HepG2 (cell line): ENCODE results near the gene RSPH10B. TPM values are rescaled to one million over a fixed set of nuclear protein-coding genes. Genes with fewer than 3 reads are reported as not detected.
A peak's percentile ranks its signal among the peaks of the same experiment; 100 is the strongest.

Experiments used
- BCL6 ChIP-seq: IDR thresholded peaks from 2 replicates; pipeline ENCODE4 v1.6.1; 2016; ENCODE audit warnings: missing genetic modification reagents, missing compliant biosample characterization
- CEBPG ChIP-seq: IDR thresholded peaks from 2 replicates; pipeline ENCODE4 v1.6.1; 2016
- CHCHD3 ChIP-seq: sonication (generic); formaldehyde crosslinking; IDR thresholded peaks from 2 replicates; pipeline ENCODE4 v1.8.0; 2022; ENCODE audit warnings: mild to moderate bottlenecking, missing genetic modification reagents, moderate library complexity
- FOSL2 ChIP-seq: sonication (generic); formaldehyde crosslinking; IDR thresholded peaks from 2 replicates; pipeline ENCODE4 v1.4.0; 2020; ENCODE audit warnings: missing genetic modification reagents
- HNRNPL ChIP-seq: fragments of 200-400 bp; formaldehyde crosslinking; IDR thresholded peaks from 2 replicates; pipeline ENCODE4 v1.6.1; 2017; ENCODE audit warnings: mild to moderate bottlenecking, low read depth, low read length
- KAT2B ChIP-seq: fragments of 150-350 bp; IDR thresholded peaks from 2 replicates; pipeline ENCODE4 v1.6.1; 2014; ENCODE audit warnings: low read depth, low read length, borderline replicate concordance
- MLLT10 ChIP-seq: sonication (generic); formaldehyde crosslinking; IDR thresholded peaks from 2 replicates; pipeline ENCODE4 v1.4.0; 2020; ENCODE audit warnings: missing genetic modification reagents
- RELA ChIP-seq: sonication (generic); formaldehyde crosslinking; IDR thresholded peaks from 2 replicates; pipeline ENCODE4 v1.4.0; 2020; ENCODE audit warnings: missing genetic modification reagents
- SRSF1 ChIP-seq: fragments of 200-400 bp; formaldehyde crosslinking; optimal IDR thresholded peaks from 2 replicates; pipeline ENCODE3; 2017; ENCODE audit warnings: mild to moderate bottlenecking, low read depth, low read length, moderate library complexity
- TBX3 ChIP-seq: fragments of 450-650 bp; IDR thresholded peaks from 2 replicates; pipeline ENCODE4 v1.6.1; 2017; ENCODE audit warnings: antibody characterized with exemption, mild to moderate bottlenecking, inconsistent platforms, borderline replicate concordance
- TRIM24 ChIP-seq: sonication (generic); formaldehyde crosslinking; IDR thresholded peaks from 2 replicates; pipeline ENCODE4 v1.8.0; 2022; ENCODE audit warnings: mild to moderate bottlenecking, missing genetic modification reagents
- ZFYVE20 ChIP-seq: sonication (generic); formaldehyde crosslinking; IDR thresholded peaks from 2 replicates; pipeline ENCODE4 v1.8.0; 2023; ENCODE audit warnings: low read depth, mild to moderate bottlenecking, moderate library complexity, missing genetic modification reagents, borderline replicate concordance
- ZNF3 ChIP-seq: IDR thresholded peaks from 2 replicates; pipeline ENCODE4 v1.7.0; 2017; ENCODE audit warnings: inconsistent platforms
- ZNF350 ChIP-seq: sonication (generic); formaldehyde crosslinking; IDR thresholded peaks from 2 replicates; pipeline ENCODE4 v1.4.0; 2020; ENCODE audit warnings: mild to moderate bottlenecking, low read depth, missing genetic modification reagents, borderline replicate concordance
- ZNF614 ChIP-seq: IDR thresholded peaks from 2 replicates; pipeline ENCODE4 v1.6.1; 2018; ENCODE audit warnings: missing biosample characterization, missing genetic modification reagents, inconsistent platforms, borderline replicate concordance
- ZNF660 ChIP-seq: sonication (generic); formaldehyde crosslinking; IDR thresholded peaks from 2 replicates; pipeline ENCODE4 v1.5.1; 2020; ENCODE audit warnings: mild to moderate bottlenecking, low read depth, missing genetic modification reagents, borderline replicate concordance
- ZNF749 ChIP-seq: sonication (generic); formaldehyde crosslinking; IDR thresholded peaks from 2 replicates; pipeline ENCODE4 v1.8.0; 2022; ENCODE audit warnings: mild to moderate bottlenecking, missing genetic modification reagents, moderate library complexity, borderline replicate concordance
- ZNF878 ChIP-seq: sonication (generic); formaldehyde crosslinking; IDR thresholded peaks from 2 replicates; pipeline ENCODE4 v1.8.1; 2023; ENCODE audit warnings: mild to moderate bottlenecking, missing genetic modification reagents, moderate library complexity
- polyA plus RNA-seq, 8 experiments: library from polyadenylated mRNA; depleted of rRNA in 3 of 8; stranded (reverse) in 7 of 8; unstranded in 1 of 8; fragments of >200 nt; fragmentation: Illumina TruSeq in 4 of 8; extraction: Trizol in 4 of 8; gene quantifications; 2 replicates each; pipeline versions ENCODE4 v1.2.1 to v1.2.3, GENCODE V29; 2011 to 2016; ENCODE audit warnings: low read depth in 4 of 8, missing spikeins in 1 of 8, mixed read lengths in 1 of 8; ENCODE audit not compliant: insufficient read depth in 1 of 8
- total RNA-seq, 5 experiments: library from RNA; depleted of rRNA; stranded (reverse); fragments of >200 nt; fragmentation: Illumina TruSeq; extraction: Trizol; gene quantifications; 2 replicates each; pipeline ENCODE4 v1.2.3, GENCODE V29; 2016; ENCODE audit warnings: low read depth in 1 of 5
- TF ChIP-seq, protein P1 (sequence below): sonication (generic); formaldehyde crosslinking; IDR thresholded peaks from 2 replicates; pipeline ENCODE4 v1.5.1; 2020; ENCODE audit warnings: mild to moderate bottlenecking, missing genetic modification reagents
- TF ChIP-seq, protein P2 (sequence below): sonication (generic); formaldehyde crosslinking; IDR thresholded peaks from 2 replicates; pipeline ENCODE4 v1.4.0; 2020; ENCODE audit warnings: missing genetic modification reagents
- TF ChIP-seq, protein P3 (sequence below): sonication (generic); formaldehyde crosslinking; IDR thresholded peaks from 2 replicates; pipeline ENCODE4 v1.4.0; 2020; ENCODE audit warnings: mild to moderate bottlenecking, missing genetic modification reagents

Gene RSPH10B
- total and polyA plus RNA-seq, 2 of the 13 experiments (the other 11 are each of a cell fraction or from before 2014, with no cell fraction given): not detected

GRCh38 chr7:6015917-6016652, 45.6 kb upstream of the RSPH10B start (continued):
- TF ChIP-seq, protein P1, sequence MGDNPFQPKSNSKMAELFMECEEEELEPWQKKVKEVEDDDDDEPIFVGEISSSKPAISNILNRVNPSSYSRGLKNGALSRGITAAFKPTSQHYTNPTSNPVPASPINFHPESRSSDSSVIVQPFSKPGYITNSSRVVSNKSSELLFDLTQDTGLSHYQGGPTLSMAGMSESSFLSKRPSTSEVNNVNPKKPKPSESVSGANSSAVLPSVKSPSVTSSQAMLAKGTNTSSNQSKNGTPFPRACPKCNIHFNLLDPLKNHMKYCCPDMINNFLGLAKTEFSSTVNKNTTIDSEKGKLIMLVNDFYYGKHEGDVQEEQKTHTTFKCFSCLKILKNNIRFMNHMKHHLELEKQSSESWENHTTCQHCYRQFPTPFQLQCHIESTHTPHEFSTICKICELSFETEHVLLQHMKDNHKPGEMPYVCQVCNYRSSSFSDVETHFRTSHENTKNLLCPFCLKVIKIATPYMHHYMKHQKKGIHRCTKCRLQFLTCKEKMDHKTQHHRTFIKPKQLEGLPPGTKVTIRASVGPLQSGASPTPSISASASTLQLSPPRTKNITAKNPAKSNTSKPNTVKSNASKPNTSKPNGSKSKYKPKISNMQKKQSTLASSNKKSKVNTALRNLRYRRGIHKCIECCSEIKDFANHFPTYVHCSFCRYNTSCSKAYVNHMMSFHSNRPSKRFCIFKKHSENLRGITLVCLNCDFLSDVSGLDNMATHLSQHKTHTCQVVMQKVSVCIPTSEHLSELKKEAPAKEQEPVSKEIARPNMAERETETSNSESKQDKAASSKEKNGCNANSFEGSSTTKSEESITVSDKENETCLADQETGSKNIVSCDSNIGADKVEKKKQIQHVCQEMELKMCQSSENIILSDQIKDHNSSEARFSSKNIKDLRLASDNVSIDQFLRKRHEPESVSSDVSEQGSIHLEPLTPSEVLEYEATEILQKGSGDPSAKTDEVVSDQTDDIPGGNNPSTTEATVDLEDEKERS: no peak
- TF ChIP-seq ZNF3 (peak; percentile 19; the same call in 1 of the 2 replicates), CEBPG (peak; percentile 36; the same call in 1 of the 2 replicates), ZNF878 (CRISPR knock-in tag) (0 out of 2 replicates have a peak, but pooled peaks have one; percentile 27), ZNF660 (CRISPR knock-in tag) (no peak), ZNF350 (CRISPR knock-in tag) (peak; percentile 33; the same call in 1 of the 2 replicates), TBX3 (no peak), MLLT10 (CRISPR knock-in tag) (no peak), KAT2B (no peak), ZFYVE20 (CRISPR knock-in tag) (no peak), FOSL2 (CRISPR knock-in tag) (no peak; the same call in 1 of the 2 replicates), TRIM24 (CRISPR knock-in tag) (no peak), ZNF614 (CRISPR knock-in tag) (no peak), RELA (CRISPR knock-in tag) (no peak), HNRNPL (no peak), ZNF749 (no peak), CHCHD3 (CRISPR knock-in tag) (no peak), BCL6 (CRISPR knock-in tag) (no peak), SRSF1 (no peak)
- TF ChIP-seq, protein P2, sequence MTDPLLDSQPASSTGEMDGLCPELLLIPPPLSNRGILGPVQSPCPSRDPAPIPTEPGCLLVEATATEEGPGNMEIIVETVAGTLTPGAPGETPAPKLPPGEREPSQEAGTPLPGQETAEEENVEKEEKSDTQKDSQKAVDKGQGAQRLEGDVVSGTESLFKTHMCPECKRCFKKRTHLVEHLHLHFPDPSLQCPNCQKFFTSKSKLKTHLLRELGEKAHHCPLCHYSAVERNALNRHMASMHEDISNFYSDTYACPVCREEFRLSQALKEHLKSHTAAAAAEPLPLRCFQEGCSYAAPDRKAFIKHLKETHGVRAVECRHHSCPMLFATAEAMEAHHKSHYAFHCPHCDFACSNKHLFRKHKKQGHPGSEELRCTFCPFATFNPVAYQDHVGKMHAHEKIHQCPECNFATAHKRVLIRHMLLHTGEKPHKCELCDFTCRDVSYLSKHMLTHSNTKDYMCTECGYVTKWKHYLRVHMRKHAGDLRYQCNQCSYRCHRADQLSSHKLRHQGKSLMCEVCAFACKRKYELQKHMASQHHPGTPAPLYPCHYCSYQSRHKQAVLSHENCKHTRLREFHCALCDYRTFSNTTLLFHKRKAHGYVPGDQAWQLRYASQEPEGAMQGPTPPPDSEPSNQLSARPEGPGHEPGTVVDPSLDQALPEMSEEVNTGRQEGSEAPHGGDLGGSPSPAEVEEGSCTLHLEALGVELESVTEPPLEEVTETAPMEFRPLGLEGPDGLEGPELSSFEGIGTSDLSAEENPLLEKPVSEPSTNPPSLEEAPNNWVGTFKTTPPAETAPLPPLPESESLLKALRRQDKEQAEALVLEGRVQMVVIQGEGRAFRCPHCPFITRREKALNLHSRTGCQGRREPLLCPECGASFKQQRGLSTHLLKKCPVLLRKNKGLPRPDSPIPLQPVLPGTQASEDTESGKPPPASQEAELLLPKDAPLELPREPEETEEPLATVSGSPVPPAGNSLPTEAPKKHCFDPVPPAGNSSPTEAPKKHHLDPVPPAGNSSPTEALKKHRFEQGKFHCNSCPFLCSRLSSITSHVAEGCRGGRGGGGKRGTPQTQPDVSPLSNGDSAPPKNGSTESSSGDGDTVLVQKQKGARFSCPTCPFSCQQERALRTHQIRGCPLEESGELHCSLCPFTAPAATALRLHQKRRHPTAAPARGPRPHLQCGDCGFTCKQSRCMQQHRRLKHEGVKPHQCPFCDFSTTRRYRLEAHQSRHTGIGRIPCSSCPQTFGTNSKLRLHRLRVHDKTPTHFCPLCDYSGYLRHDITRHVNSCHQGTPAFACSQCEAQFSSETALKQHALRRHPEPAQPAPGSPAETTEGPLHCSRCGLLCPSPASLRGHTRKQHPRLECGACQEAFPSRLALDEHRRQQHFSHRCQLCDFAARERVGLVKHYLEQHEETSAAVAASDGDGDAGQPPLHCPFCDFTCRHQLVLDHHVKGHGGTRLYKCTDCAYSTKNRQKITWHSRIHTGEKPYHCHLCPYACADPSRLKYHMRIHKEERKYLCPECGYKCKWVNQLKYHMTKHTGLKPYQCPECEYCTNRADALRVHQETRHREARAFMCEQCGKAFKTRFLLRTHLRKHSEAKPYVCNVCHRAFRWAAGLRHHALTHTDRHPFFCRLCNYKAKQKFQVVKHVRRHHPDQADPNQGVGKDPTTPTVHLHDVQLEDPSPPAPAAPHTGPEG (CRISPR knock-in tag): no peak
- TF ChIP-seq, protein P3, sequence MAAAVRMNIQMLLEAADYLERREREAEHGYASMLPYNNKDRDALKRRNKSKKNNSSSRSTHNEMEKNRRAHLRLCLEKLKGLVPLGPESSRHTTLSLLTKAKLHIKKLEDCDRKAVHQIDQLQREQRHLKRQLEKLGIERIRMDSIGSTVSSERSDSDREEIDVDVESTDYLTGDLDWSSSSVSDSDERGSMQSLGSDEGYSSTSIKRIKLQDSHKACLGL (CRISPR knock-in tag): no peak
- TF ChIP-seq, all 625 proteins: peak for 16
